Fibroblast of villous mesenchyme (primary cell): ENCODE results near the gene SWAP70. TPM values are rescaled to one million over a fixed set of nuclear protein-coding genes. Genes with fewer than 3 reads are reported as not detected.

Experiments used
- DNase-seq: peaks from one replicate; pipeline ENCODE4 v3.0.0-alpha.2; 2010; ENCODE audit warnings: low read depth
- H3K4me3 ChIP-seq: 2 replicates; pipeline ENCODE4 v1.5.1; 2011; ENCODE audit warnings: low read depth, mild to moderate bottlenecking, low read length
- CTCF ChIP-seq: IDR thresholded peaks from 2 replicates; pipeline ENCODE4 v1.5.1; 2012; ENCODE audit warnings: low read depth, mild to moderate bottlenecking, low read length; ENCODE audit not compliant: insufficient read depth
- total RNA-seq: library from RNA; depleted of rRNA; stranded (reverse); fragments of >200 nt; gene quantifications from 2 replicates; pipeline ENCODE4 v1.2.3, GENCODE V29; 2012

Gene SWAP70
- total RNA-seq, 1 donor: 63.0 TPM

DNA sequence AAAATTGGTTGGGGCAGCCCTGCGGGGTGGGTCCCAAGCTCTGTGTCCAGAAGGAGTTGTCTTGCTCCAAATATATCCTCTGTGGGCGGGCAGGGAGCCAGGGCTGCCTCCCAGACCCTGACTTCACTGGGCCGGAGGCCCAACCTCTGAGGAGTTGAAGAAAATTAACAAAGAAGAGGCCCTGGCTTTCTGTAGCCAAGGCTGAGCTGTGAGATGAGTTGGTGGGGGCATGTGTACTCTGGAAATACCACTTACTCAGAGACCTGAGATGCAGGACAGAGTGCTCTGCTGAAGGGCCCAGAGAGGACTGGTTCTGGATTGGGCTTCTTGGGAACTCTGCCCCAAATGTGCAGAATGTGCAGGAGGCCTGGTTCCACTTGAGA, 96.3 kb downstream of the SWAP70 start:
- no peak for TF ChIP-seq CTCF
- DNase-seq: peak; percentile 90
- H3K4me3 ChIP-seq: no peak overlapping the region

DNA sequence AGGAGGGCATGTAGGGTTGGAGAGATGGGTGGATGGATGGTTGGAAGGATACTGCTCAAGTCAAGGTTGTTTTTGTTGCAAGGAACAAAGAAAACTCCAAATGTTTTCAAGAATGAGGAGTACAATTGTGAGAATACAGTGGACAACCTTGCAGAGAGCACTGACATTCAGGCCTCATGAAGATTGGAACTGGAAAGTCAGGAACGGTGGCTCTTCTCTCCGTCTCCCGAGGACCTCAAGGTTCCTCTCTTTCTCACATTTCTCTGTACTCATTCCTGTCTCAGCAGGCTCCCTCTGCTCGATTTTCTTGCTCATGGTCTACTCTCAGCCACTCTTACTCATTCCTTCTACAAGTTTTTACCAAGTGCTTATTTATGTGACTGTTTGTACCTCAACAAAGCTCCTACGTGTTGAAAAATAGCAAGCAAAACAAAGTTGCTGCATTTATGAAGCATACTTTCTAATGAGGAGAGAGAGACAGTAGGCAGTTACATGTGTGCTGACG, 97.6 kb downstream of the SWAP70 start:
- no peak overlapping the region for H3K4me3 ChIP-seq
- no peak for TF ChIP-seq CTCF
- DNase-seq: no peak

DNA sequence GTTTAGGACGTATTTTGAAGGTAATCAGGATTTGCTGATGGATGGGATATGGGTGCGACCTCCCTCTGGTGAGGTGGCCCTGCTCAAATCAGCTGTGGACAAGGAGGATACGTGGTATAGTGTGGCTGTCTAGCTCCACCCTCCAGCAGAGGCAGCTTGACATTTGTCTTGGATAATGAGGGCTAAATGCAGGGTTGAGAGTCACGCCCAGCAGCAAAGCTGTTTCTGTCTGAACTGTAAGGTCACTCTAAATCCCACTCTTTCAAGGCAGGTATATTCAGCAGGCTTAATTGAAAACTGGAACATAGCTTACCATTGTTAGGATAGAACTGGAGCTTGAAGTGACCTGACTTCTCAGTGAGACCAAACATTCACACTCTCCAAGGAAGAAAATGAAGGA, 98.7 kb downstream of the SWAP70 start:
- H3K4me3 ChIP-seq: no peak overlapping the region
- DNase-seq: no peak
- TF ChIP-seq CTCF: no peak

DNA sequence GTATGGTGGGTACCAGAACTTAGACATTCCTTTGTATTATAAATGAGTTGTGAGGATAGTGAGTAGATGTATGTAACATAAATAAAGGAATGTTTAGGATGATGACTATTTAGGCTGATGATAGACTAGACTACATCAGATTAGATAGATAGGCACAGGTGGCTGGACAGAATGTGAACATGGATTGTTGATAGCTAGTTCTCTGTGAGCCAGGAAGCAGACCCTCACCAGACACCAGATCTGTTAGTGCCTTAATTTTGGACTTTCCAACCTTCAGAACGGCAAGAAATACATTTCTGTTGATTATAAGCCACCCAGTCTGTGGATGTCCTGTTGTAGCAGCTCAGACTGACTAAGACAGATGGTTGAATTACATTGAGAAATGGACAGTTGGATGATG, 99.4 kb downstream of the SWAP70 start:
- TF ChIP-seq CTCF: no peak
- no peak for DNase-seq

DNA sequence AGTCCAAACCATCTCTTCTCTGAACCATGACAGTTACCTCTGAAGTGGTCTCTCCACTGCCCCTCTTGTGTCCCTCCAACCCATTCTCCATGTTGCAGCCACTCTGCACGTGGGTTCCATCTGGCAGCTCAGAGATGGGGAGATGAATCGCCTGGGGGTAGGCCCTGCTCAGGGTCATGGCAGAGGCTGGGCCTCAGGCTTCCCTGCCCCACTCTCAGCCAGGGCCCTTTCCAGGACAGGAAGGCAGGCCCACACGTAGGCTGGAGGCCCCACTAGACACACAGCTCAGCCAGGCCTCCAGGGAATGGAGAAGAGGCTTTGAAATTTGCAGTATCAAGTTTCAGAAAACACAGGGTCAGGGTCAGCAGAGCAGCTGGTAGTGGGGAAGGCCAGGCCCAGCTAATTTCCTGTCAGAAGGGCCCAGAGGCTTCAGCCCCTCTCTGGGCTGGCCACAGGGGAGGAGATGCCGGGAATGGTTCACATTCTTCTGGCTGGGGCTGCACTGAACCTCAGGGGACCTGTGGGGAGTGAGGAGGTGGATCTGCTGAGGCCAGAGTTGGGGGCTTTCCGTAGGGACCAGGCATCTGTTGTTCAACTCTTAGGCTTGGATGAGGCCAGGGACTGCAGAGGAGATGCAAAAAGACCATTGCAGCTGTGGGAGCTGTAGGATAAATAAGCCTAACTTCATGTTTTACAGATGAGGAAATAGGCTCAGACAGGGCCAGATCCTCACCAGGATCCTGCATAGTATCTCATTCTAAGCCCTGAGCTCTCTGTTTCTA, 101.6 kb downstream of the SWAP70 start:
- no peak overlapping the region for H3K4me3 ChIP-seq
- no peak for TF ChIP-seq CTCF
- peak; percentile 95 for DNase-seq

More for the DNA sequence above, 99.4 kb downstream of the SWAP70 start:
- H3K4me3 ChIP-seq: no peak overlapping the region

- no peak overlapping the region for H3K4me3 ChIP-seq
- no peak for TF ChIP-seq CTCF
- DNase-seq: no peak
Measured at GRCh38 chr11:9769621-9770020, 105.7 kb downstream of the SWAP70 start.

DNA sequence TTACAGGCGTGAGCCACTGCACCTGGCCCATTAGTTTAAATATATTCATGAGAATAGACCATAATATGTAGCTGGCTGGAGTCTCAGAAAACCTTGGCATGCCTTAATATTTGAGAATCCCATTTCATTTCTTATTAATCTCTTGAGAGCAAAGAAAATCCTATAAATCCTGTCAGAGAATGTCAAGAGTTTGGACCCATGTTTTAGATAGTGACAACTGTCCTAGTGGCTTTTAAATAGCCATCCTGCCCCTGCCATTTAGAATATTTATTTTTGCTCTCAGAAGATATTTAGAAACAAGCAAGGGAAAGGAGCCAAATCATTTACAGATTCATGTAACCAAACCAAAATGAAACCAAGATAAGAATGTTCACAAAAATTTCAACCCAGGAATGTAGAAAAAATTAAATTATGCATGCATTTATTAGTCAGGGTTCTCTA, 107.2 kb downstream of the SWAP70 start:
- no peak for DNase-seq
- no peak for TF ChIP-seq CTCF
- no peak overlapping the region for H3K4me3 ChIP-seq
